Measurements from ENCODE around the gene ANP32D.
A peak's percentile ranks its signal among the peaks of the same experiment; 100 is the strongest.
"Not testable (repeated sequence)": the region's sequence is repeated elsewhere in the genome, so short reads cannot be mapped to it uniquely, and the experiment has no call there.

The ANP32D gene

DNA sequence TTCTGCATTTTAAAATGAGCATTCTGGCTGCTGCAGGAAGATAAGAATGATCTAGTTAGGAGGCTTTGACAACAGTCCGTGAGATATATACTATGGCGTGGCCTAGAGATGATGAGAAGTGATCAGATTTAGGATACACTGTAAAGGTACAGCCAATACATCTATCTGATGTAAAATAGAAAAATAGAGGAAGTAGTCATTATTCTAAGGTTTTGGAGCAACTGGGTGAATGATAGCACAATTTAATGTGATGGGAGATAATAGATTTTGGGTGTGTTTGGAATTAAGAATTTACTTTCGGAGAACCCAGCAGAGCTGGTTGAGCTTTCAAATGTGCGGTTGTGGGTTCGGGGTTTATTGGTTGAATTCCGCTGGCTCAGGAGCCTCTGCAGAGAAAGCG, at the start of gene ANP32D:
Gene ANP32D, plus strand, starts transcription at position 301 of the 400 bp plus-strand sequence. CDS start 106 bp downstream, outside the sequence.
- DNase-seq: no peak

DNA sequence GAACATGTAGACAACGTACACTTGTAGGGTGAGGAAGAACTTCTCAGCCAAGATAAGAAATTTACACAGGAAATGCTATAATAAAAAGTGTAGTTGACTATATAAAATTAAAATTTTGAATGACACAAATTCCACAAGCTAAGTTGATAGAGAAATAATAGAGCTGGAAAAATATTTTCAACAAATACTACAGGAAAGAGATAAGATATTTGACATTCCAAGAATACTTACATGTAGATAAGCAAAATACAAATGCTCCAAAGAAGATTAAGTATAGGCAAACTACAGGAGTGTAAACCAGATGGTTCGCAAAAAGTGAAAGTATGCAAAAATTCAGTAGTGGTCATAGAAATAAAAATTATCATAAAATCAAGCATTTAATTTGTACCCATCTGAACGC, 49.2 kb upstream of the ANP32D start:
- DNase-seq: no peak

DNA sequence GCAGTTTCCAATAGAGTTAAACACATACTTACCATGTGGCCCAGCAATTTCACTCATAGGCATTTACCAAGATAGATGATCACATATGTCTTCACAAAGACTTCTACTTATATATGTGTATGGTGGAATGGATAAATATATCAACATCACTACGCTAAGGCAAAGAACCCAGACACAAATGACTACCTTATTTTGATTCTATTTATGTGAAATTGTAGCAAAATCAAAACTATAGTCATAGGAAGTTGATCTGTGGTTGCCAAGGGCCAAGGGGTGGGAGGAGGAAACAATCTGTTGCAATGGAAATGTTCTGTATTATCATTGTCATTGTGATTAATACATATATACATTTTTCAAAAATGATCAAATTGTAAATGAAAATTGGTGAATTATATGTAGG, 47.7 kb upstream of the ANP32D start:
- no peak for DNase-seq

DNA sequence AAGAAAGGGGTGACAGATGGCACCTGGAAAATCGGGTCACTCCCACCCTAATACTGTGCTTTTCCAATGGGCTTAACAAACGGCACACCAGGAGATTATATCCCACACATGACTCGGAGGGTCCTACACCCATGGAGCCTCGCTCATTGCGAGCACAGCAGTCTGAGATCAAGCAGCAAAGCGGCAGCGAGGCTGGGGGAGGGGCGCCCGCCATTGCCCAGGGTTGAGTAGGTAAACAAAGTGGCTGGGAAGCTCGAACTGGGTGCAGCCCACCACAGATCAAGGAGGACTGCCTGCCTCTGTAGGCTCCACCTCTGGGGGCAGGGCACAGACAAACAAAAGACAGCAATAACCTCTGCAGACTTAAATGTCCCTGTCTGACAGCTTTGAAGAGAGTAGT, 38.3 kb upstream of the ANP32D start:
- not testable (repeated sequence) for DNase-seq

DNA sequence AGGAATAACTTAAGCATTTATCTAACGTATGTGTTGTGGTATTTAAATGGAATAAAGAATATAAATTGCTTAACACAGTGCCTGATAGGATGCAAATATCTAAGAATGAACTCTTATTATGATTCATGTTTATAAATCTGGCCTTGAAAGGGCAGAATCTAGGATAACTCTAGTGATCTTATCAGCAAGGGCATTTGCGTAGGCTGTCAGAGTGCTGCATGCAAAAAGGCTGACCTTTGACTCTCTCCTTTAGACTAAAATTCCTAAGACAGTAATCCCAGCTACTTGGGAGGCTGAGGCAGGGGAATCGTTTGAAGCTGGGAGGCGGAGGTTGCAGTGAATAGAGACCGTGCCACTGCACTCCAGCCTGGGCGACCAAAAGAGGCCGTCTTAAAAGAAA, 31.3 kb upstream of the ANP32D start:
- DNase-seq: no peak

DNA sequence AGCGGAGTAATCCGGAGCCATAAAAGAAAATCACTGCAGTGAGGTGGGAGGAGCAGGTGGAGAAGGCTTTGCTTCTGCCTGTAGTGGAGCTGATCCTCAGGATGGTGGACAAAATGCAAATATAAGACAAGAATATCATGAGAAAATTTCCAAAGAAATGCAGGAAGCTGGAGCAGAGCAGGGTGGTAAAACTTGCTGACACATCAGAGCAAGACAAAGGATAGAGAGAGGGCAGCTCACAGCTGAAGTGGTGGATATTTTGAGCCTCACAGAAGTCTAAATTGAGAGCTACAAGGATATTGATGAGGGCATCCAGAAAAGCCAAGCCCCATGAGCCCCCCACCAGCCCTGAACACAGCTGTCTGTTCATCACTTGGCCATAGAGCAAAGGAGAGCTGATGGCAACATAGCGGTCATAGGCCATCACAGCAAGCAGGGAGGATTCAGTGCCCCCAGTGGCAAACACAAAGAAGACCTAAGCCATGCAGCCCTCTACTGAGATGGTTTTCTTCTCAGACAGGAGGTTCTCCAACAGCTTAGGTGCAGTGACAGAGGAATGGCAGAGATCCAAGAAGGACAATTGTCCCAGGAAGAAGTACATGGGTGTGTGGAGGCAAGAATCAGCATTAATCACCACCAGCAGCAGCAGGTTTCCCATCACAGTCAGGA, 30.0 kb upstream of the ANP32D start:
- no peak for DNase-seq

DNA sequence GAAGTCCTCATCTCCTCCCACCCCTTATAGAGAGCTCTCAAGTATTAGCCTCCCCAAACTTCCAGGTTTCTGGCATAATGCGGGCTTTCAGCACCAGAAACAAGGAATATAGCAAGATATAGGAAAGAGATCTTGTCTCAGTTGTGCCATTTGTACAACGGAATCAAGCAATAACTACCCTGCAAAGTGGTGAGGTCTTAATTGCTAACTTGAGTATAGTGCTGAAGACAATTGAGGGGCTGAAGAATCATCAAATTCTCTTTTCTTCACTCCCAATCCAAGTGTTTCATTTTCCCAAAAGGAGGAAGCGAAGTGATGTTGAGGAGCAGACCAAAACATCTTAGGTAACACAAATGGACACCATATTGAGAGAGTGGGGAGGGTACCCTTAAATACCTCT, 26.8 kb upstream of the ANP32D start:
- no peak for DNase-seq

DNA sequence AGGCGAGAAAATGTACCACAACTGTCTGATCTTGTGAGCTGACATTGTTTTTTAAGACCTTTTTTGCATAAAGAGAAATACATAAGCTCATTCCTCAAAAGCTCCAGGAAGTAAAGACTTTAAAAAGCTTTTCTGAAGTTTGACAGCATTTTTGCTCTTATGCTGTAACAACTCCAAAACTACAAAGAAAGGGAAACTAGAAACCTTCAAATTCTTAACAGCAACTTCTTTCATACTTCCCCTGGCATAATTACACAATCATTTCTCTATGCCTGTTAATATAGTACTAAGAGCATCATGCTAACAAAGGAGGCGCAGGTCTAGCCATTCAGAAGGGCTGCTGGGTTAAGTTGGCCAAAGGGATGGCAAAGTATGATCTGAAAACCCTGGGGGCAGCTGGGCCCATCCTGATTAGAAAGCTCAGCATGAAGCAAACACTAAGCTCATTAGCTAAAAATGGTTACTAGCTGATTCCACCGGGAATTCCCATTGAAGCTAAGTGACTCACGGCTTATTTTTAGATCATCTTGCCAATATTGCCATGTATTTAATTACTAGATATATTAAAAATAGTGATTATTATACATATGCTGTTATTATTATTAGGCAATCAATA, 26.1 kb upstream of the ANP32D start:
- DNase-seq: no peak

DNA sequence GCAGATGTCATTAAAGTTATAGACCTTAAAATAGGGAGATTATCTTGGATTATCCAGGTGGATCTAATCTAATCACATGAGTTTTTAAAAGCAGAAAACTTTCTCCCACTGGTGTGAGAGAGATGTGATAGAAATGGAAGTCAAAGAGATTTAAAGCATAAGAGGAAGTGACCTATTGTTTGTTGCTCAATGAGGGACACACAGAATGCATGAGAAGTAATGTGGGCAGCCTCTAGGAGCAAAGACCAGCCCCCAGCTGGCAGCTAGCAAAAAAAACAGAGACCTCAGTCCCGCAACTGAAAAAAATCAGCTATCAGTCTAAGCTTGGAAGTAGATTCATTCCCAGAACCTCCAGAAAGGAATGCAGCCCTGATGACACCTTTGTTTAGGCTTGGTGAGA, 24.6 kb upstream of the ANP32D start:
- DNase-seq: no peak

DNA sequence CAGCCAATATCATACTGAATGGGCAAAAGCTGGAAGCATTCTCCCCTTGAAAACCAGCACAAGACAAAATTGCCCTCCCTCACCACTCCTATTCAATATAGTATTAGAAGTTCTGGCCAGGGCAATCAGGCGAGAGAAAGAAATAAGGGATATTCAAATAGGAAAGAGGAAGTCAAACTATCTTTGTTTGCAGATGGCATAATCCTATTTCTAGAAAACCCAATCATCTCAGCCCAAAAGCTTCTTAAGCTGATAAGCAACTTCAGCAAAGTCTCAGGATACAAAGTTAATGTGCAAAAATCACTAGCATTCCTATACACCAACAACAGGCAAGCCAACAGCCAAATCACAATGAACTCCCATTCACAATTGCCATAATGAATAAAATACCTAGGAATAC, 21.0 kb upstream of the ANP32D start:
- DNase-seq: no peak

DNA sequence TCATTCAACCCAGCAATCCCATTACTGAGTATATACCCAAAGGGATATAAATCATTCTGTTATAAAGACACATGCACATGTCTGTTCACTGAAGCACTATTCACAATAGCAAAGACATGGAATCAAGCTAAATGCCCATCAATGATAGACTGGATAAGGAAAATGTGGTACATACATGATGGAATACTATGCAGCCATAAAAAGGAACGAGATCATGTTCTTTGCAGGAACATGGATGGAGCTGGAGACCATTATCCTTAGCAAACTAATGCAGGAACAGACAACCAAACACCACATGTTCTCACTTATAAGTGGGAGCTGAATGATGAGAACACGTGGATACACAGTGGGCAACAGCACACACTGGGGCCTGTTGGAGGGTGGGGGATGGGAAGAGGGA, 19.4 kb upstream of the ANP32D start:
- not testable (repeated sequence) for DNase-seq

DNA sequence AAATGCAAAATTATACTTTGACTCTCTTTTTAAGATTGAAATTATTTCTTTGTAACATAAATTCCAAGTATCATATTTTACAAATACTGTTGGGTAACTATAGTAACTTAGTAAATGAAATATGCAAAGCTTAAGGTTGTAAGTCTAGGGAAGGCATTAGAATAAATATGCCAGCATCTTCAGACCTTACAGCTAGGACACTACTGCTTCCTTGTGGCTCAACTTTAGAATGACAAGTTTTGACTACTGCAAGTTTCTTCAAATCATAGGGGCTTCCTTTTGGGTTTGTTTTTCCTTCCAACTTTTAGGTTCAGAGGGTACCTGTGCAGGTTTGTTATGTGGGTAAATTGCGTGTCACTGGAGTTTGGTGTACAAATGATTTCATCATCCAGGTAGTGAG, 17.7 kb upstream of the ANP32D start:
- DNase-seq: peak in 1 of 2 donors; percentile 48

DNA sequence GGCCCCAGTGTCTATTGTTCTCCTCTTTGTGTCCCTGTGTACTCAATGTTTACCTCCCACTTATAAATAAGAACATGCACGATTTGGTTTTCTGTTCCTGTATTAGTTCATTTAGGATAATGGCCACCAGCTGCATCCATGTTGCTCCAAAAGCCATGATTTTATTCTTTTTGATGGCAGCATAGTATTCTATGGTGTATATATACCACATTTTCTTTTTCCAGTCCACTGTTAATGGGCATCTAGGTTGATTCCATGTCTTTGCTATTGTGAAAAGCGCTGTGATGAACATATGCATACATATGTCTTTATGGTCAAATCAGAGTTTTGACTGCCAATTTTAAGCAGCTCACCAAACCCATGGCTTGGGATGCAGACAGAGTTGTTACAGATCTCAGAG, 17.2 kb upstream of the ANP32D start:
- DNase-seq: no peak

DNA sequence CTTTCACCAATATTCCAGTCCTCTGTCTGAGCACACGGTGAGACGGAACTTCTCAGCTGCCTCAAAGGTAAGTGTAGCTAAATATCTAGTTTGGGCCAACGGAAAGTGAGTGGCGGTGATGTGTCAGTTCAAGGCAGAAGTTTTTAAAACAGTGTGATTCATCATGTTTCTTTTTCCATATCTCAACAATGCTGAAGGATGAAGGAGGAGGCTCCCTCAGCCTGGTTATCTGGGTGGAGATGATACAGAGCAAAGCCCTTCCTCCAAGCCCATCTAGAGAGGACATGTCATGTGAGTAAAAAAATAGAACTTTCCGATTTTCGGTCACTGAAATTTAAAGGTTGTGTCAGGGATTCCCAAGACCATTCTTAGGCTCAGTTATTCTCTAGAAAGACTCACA, 13.1 kb upstream of the ANP32D start:
- DNase-seq: no peak

DNA sequence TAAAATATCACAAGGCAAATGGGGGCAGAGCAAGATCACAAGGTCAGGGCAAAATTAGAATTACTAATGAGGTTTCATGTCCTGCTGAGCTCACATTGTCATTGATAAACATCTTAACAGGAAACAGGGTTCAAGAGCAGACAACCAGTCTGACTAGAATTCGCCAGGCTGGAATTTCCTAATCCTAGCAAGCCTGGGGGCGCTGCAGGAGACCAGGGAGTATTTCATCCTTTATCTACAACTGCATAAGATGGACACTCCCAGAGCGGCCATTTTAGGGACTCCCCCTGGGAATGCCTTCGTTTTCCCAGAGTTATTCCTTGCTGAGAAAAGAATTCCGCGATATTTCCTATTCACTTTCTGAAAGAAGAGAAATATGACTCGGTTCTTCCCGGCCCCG, 3.3 kb upstream of the ANP32D start:
- not testable (repeated sequence) for DNase-seq

DNA sequence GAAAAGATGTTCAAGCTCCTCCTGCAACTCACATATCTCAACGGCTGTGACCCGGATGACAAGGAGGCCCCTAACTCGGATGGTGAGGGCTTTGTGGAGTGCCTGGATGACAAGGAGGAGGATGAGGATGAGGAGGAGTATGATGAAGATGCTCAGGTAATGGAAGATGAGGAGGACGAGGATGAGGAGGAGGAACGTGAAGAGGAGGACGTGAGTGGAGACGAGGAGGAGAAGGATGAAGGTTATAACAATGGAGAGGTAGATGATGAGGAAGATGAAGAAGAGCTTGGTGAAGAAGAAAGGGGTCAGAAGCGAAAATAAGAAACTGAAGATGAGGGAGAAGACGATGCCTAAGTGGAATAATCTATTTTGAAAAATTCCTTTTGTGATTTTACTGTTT, 702 bp downstream of the ANP32D start:
- no peak for DNase-seq

DNA sequence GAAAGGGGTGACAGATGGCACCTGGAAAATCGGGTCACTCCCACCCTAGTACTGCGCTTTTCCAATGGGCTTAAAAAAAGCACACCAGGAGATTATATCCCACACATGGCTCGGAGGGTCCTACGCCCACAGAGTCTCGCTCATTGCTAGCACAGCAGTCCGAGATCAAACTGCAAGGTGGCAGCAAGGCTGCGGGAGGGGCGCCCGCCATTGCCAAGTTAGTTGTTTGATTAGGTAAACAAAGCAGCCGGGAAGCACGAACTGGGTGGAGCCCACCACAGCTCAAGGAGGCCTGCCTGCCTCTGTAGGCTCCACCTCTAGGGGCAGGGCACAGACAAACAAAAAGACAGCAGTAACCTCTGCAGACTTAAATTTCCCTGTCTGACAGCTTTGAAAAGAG, 2.1 kb downstream of the ANP32D start:
- not testable (repeated sequence) for DNase-seq

DNA sequence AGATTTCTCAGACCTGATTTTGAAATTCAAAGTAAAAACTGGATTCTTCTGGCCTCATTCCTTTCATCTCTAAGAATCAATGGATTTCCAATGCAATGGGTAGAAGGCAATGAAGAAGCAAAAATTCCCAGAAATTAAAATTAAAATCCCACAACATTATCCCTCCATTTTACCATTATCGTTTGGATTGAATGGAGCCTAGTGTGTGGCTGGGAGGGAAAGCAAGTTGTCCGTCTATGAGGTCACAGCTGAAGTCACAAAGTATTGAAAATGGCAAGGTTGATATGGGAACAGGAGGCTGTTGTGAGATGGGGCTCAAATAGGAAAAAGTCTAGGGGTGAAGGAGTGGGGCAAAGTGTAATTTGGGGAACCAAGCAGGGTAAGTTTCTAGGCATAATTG, 9.8 kb downstream of the ANP32D start, which contains the start of gene C12orf54:
Gene C12orf54, plus strand, starts transcription at position 301 of the 400 bp plus-strand sequence. CDS start 799 bp downstream, outside the sequence.
- no peak for DNase-seq

DNA sequence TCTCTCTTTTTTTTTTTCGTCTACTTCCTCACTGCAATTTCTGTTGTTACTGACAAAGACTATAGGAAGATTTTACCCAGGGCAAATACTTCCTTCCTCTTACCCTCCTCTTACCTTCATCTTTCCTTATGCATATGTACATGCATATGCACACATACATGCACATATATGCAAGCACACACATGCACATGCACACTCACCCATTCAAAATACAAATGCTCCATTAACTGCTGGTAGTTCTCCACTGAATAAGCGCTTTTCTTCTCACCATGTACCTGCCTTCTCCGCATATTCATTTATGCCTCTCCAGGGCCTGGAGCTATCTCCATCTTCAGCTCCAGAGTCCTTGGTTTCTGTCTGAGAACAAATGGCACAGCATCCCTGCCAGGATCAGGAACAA, 10.6 kb downstream of the ANP32D start:
- DNase-seq: no peak

DNA sequence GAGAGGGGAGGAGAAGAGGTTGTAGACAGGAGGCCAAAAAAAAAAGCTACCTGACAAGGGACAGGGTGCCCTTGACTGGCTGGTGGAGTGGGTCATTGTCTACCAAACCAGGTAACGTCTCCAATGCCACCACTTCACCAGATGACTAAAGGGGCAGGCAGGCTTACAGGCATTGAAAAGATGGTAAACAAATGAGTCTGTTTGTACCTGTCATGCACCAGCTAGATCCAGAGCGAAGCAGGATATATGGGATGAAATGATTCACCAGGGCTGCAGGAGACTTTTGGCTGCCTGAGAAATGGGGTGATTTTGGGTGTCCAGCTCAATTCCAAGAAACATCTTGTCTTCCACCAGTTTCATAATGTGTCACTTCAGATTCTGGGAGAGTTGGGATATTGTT, 13.9 kb downstream of the ANP32D start:
- DNase-seq: no peak

DNA sequence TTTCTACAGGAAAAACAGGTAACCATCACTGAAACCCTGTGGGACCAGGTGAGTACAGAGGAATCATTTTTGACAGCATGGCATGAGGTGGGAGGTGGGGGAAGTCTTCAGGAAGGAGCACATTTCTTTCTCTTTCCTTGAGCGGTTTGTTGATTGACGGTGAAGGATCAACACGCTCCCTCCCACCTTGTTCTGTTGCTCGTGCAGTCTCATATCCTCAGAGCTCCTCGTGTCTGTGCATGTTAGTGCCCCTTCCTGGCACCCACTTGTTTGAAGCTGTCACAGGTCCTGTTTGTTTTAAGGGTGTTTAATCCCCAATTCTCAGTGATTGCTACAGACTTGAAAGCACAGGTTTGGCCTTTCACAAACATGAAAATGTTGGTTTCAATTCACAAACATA, 14.3 kb downstream of the ANP32D start:
- DNase-seq: no peak

DNA sequence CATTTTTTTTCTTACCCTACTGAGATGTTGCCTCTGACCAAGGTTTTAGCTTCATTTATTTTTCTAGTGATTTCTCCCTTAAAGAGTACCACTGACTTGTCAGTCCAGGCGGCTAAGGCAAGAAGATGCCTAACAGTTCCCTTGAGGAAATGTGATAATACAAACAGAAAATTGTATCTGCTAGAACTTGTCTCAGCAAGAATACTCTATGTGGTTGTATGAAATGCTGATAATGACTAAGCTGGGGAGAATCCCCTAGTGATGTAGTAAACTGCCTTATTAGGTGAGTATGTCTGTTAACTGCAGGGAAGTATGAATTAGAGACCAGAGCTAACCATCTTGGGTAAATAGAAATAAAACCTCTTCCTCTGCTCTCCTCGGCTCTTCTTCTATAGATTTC, 16.7 kb downstream of the ANP32D start:
- no peak for DNase-seq

DNA sequence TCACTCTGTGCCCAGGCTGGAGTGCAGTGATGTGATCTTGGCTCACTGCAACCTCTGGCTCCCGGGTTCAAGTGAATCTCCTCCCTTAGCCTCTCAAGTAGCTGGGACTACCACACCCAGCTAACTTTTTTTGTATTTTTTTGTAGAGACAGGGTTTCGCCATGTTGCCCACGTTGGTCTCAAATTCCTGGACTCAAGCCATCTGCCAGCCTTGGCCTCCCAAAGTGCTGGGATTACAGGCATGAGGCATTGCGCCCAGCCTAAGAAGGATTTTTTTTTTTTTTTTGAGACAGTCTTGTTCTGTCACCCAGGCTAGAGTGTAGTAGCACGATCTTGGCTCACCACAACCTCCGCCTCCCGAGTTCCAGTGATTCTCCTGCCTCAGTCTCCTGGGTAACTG, 17.1 kb downstream of the ANP32D start:
- DNase-seq: not testable (repeated sequence)

DNA sequence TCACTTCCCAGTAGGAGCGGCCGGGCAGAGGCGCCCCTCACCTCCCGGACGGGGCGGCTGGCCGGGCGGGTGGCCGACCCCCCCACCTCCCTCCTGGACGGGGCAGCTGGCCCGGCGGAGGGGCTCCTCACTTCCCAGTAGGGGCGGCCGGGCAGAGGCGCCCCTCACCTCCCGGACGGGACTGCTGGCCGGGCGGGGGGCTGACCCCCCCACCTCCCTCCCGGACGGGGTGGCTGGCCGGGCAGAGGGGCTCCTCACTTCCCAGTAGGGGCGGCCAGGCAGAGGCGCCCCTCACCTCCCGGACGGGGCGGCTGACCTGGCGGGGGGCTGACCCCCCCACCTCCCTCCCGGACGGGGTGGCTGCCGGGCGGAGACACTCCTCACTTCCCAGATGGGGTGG, 27.9 kb downstream of the ANP32D start:
- DNase-seq: not testable (repeated sequence)

DNA sequence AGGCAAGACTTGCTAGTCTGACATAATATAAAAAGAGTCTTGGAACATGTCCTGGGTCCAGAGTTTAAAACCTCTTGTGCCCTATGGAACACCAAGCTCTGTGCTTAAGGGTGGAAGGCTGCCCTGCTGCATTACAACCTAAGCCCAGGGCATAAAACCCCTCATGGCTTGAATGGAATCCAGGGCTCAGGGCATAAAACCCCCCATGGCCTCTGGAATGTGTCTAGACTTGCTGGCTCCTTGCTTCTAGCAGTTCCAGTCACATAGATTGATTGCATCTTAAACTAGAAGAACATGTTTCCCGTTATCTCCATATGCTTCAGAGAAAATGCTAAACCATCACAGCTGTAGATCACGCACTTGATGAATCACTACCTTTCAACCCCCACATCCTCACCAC, 34.5 kb downstream of the ANP32D start:
- DNase-seq: not testable (repeated sequence)

Data from CD4-positive, alpha-beta T cell treated with Interleukin-4 for 1 hour (primary cell).